ENCODE results near the gene LCN15. TPM values are rescaled to one million over a fixed set of nuclear protein-coding genes. Genes with fewer than 3 reads are reported as not detected.

The LCN15 gene
- total and polyA plus RNA-seq, 10 donors: 0.35 TPM; not detected in 9

GRCh38 chr9:136746621-136747020 lies 17.7 kb downstream of the LCN15 start:
- TF ChIP-seq POLR2A (IDR thresholded peaks at IDR 0.05) (no peak), CTCF (IDR thresholded peaks at IDR 0.05 in 8 of 11, conservative IDR thresholded peaks at IDR 0.05 in 3 of 11) (no peak), POLR2AphosphoS5 (IDR thresholded peaks at IDR 0.05) (no peak)
- no peaks in the 10 kb centered on the region for H3K36me3 ChIP-seq
- no peak overlapping the region for H3K4me3 ChIP-seq
- peaks cover 0 to 35% (median 16%) of the 10 kb centered on the region in 7 donors for H3K27me3 ChIP-seq (replicated peaks in 1 of 7)
- WGBS, 5 donors: 87 to 94% (median 91%) methylated on average over 3 to 18 of the region's 18 CpGs
- peaks cover 0 to 10% (median 7%) of the 10 kb centered on the region in 8 donors for H3K9me3 ChIP-seq
- H3K27ac ChIP-seq: no peak overlapping the region
- H3K4me1 ChIP-seq: peaks cover 16 to 73% (median 36%) of the 10 kb centered on the region in 6 donors
- no peak for DNase-seq
- intact Hi-C loops (cut with DNase I; ENCODE audit: low total_unique reads): no loop called here

DNA sequence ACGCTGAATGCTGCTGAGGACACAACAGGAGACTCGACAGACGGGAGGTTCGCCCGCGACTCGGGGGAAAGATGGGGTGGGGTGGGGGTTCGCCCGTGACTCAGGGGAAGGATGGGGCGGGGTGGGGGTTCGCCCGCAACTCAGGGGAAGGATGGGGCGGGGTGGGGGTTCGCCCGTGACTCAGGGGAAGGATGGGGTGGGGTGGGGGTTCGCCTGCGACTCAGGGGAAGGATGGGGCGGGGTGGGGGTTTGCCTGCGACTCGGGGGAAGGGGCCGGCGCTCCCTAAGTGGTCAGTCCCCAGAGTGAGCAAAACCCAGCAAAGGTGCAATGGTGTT lies 18.2 kb downstream of the LCN15 start:
- 40 to 73% (median 49%) methylated on average over 17 to 22 of the region's 22 CpGs for WGBS, 5 donors
- Histone ChIP-seq H3K27ac (no peak overlapping the region), H3K9me3 (peaks cover 0 to 5% (median 2%) of the 10 kb centered on the region in 8 donors), H3K4me1 (peaks cover 18 to 78% (median 41%) of the 10 kb centered on the region in 6 donors), H3K36me3 (no peaks in the 10 kb centered on the region), H3K4me3 (peak overlapping the region in 1 of 8 donors; percentile 33), H3K27me3 (replicated peaks in 1 of 7) (peaks cover 0 to 40% (median 21%) of the 10 kb centered on the region in 7 donors)
- intact Hi-C loops (cut with DNase I; ENCODE audit: low total_unique reads): no loop called here
- TF ChIP-seq POLR2AphosphoS5 (IDR thresholded peaks at IDR 0.05) (no peak), CTCF (IDR thresholded peaks at IDR 0.05 in 8 of 11, conservative IDR thresholded peaks at IDR 0.05 in 3 of 11) (no peak), POLR2A (IDR thresholded peaks at IDR 0.05) (no peak)
- DNase-seq: no peak

GRCh38 chr9:136745389-136746154 lies 18.7 kb downstream of the LCN15 start:
- peak overlapping the region in 3 of 8 donors; percentile 12 to 33 (median 23) for H3K4me3 ChIP-seq
- no peak for DNase-seq
- no peaks in the 10 kb centered on the region for H3K9me3 ChIP-seq
- intact Hi-C loops (cut with DNase I; ENCODE audit: low total_unique reads): no loop called here
- peak overlapping the region in 3 of 8 donors; percentile 1 to 28 (median 25) for H3K27ac ChIP-seq
- H3K4me1 ChIP-seq: peaks cover 23 to 82% (median 46%) of the 10 kb centered on the region in 6 donors
- peak in 2 of 3 donors; percentile 23 to 51 for TF ChIP-seq POLR2AphosphoS5 (IDR thresholded peaks at IDR 0.05)
- no peak for TF ChIP-seq POLR2A (IDR thresholded peaks at IDR 0.05)
- no peak for TF ChIP-seq CTCF (IDR thresholded peaks at IDR 0.05 in 8 of 11, conservative IDR thresholded peaks at IDR 0.05 in 3 of 11)
- WGBS, 5 donors: 71 to 87% (median 77%) methylated on average over 13 to 23 of the region's 23 CpGs
- H3K36me3 ChIP-seq: no peaks in the 10 kb centered on the region
- peaks cover 0 to 45% (median 27%) of the 10 kb centered on the region in 7 donors for H3K27me3 ChIP-seq (replicated peaks in 1 of 7)

DNA sequence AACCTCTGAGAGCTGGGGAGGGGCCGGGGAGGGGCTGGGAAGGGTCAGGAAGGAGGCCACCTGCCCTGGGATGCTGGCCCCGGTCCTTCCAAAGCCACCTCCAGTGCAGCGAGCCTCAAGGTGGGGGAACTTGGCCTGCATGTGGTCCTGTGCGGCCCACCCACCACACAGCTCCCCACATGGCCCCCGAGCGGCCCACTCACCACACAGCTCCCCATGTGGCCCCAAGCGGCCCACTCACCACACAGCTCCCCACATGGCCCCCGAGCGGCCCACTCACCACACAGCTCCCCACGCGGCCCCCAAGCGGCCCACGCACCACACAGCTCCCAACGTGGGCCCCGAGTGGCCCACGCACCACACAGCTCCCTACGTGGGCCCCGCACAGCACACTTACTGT lies 19.5 kb downstream of the LCN15 start:
- Histone ChIP-seq H3K4me1 (peaks cover 22 to 81% (median 44%) of the 10 kb centered on the region in 6 donors), H3K27me3 (replicated peaks in 1 of 7) (peaks cover 0 to 53% (median 27%) of the 10 kb centered on the region in 7 donors), H3K4me3 (no peak overlapping the region), H3K27ac (no peak overlapping the region), H3K36me3 (peaks cover 0 to 3% (median 0%) of the 10 kb centered on the region in 6 donors), H3K9me3 (no peaks in the 10 kb centered on the region)
- TF ChIP-seq POLR2AphosphoS5 (IDR thresholded peaks at IDR 0.05) (no peak), POLR2A (IDR thresholded peaks at IDR 0.05) (no peak), CTCF (IDR thresholded peaks at IDR 0.05 in 8 of 11, conservative IDR thresholded peaks at IDR 0.05 in 3 of 11) (no peak)
- 75 to 87% (median 86%) methylated on average over 10 to 18 of the region's 18 CpGs; no CpG with 5 or more reads in 1 of the 5 donors for WGBS, 5 donors
- no peak for DNase-seq
- intact Hi-C loops (cut with DNase I; ENCODE audit: low total_unique reads): no loop called here
